Measurements from ENCODE around the gene MMP25.

Gene MMP25

DNA sequence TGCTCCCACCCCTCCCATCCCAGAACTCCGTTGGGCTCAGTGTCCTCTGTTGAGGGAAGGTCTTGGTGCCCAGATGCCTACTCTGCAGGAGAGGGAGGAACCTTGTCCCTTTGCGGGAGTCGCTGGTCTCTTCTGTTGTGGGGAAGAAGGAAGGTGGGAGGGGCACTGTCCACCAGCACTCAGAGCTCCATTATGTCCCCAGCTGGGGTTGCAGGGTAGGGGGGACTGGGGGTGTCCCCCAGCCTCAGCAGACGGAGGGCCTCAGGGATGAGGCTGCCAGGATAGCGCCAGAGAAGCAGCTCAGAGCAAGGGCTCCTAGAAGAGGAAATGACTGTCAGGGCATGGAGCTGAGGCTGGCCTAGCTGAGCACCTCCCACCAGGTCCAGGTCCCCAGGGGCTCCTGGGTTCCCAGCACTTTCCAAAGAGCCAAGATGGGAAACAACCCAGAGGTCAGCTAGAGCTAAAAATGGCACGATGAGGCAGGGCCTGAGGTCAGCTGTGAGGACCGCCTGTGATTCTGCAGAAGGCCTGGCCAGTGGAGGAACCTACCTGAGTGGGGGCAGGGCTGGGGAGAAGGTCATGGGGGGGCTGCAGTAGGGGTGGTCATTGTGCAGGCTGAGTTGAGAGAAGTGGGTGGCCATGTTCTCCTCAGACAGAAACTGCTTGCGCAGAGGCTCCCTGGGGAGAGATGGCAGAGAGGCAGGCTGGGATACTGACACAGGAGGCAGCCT, 23.5 kb upstream of the MMP25 start:
- ATAC-seq (no peak), DNase-seq (peak; percentile 40)
- H3K4me3 Mint-ChIP-seq: peak overlapping the region; percentile 85
- peaks cover 56% of the 10 kb centered on the region for H3K4me1 Mint-ChIP-seq
- H3K9me3 Mint-ChIP-seq: no peaks in the 10 kb centered on the region
- H3K27me3 Mint-ChIP-seq: peaks cover 10% of the 10 kb centered on the region
- H3K27ac Mint-ChIP-seq: peak overlapping the region; percentile 97
- H3K36me3 Mint-ChIP-seq (ENCODE audit: low read depth): peaks cover 8% of the 10 kb centered on the region

DNA sequence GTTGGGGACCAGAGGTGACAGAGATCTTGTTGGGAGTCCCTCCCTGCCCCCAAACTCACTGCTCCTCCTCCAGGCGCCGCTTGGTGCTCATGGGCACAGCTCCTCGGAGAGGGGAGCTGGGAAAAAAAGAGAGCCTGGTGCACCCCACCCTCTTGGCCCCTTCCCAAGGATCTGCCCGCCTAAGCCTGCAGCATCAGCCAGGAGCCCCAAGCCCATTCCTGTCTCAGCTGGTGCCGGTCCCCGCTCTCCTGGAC, 23.0 kb upstream of the MMP25 start:
- H3K4me1 Mint-ChIP-seq: peaks cover 55% of the 10 kb centered on the region
- DNase-seq: no peak
- peaks cover 8% of the 10 kb centered on the region for H3K36me3 Mint-ChIP-seq (ENCODE audit: low read depth)

DNA sequence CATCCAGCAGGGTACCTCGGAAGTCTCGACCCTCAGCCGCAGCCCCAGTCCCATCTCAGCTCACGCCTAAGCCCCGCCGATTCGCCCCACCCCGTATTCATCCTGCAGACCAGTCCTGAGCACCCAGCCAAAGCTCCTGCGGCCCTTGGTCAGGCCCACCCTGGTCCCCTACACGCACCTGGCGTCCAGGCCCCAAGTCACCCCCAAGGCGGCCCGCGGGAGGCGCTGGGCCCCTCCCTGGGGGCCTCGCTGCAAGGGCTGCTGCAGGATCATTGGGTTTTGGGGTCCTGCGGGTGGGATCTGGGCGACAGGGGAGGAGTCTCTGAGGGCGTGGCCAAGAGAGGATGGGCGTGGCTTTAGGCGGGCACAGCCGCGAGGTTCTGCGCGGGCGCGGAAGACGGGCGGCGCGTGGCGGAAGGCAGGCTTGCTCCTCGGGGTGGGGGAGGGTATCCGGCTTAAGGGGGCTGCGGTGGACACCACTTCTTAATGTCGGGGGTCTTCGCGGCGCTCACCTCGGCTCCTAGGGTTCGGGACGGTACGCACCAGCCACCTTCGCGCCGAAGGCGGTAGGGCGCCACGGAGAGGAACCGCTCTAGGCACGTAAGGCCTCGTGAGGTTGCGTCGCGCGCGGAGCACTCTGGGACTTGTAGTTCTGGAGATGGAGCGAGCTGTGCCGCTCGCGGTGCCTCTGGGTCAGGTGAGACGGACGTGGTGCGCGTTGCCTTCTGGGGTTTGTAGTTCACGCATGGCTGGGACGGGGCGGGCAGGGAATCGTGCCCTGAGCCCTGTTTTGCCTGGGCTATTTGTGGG, 22.5 kb upstream of the MMP25 start, which contains the start of the genes HCFC1R1 and THOC6:
HCFC1R1 (minus strand) TSS at position 274 of the 810 bp plus-strand sequence; CDS start at position 273, 1 bp downstream.
THOC6 (plus strand) TSS at position 367 of the 810 bp plus-strand sequence; CDS start at position 659, 292 bp downstream.
- peak within 1 kb of the TSS; percentile 97 for H3K27ac Mint-ChIP-seq
- peaks cover 53% of the 10 kb centered on the region for H3K4me1 Mint-ChIP-seq
- peak within 1 kb of the TSS; percentile 85 for H3K4me3 Mint-ChIP-seq

More for the DNA sequence above, 23.0 kb upstream of the MMP25 start:
- Mint-ChIP-seq H3K4me3 (peak overlapping the region; percentile 85), H3K9me3 (no peaks in the 10 kb centered on the region), H3K27ac (peak overlapping the region; percentile 97), H3K27me3 (peaks cover 8% of the 10 kb centered on the region)
- ATAC-seq: no peak

DNA sequence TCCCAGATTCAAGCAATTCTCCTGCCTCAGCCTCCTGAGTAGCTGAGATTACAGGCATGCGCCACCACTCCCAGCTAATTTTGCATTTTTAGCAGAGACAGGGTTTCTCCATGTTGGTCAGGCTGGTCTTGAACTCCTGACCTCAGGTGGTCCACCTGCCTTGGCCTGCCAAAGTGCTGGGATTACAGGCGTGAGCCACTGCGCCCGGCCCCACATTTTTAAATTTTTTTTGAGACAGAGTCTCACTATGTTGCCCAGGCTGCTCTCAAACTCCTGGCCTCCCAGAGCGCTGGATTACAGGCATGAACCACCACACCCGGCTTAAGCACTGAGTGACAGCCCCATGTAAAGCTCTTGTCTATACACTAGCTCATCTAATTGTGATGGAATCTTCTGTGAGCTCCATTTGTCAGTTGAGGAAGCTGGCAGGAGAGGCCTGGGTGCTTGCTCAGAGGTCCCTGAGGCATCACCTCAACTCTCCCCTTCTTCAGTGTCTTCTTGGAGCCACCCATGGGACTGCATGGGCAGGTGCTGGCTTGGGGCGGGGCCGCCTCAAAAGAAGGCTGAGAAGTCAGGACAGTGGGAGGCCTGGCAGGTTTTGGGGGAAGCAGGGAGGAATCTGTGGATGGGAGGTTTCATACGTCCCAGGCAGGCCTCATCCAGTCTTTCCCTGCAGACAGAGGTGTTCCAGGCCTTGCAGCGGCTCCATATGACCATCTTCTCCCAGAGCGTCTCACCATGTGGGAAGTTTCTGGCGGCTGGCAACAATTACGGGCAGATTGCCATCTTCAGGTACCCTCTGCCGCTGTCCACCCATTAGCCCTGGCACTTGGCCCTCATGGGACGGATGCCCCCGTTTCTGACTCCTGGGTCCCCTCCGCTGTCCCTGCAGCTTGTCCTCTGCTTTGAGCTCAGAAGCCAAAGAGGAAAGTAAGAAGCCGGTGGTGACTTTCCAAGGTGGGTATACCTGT, 21.0 kb upstream of the MMP25 start:
- Mint-ChIP-seq H3K9me3 (no peaks in the 10 kb centered on the region), H3K36me3 (ENCODE audit: low read depth) (peaks cover 8% of the 10 kb centered on the region), H3K4me3 (peak overlapping the region; percentile 85), H3K27ac (no peak overlapping the region), H3K27me3 (peaks cover 16% of the 10 kb centered on the region), H3K4me1 (peaks cover 56% of the 10 kb centered on the region)
- DNase-seq: no peak
- ATAC-seq: no peak

More for the DNA sequence above, 22.5 kb upstream of the MMP25 start, which contains the start of the genes HCFC1R1 and THOC6:
- Mint-ChIP-seq H3K9me3 (no peaks in the 10 kb centered on the region), H3K27me3 (peaks cover 6% of the 10 kb centered on the region), H3K36me3 (ENCODE audit: low read depth) (peaks cover 8% of the 10 kb centered on the region)
- peak; percentile 75 for ATAC-seq
- peak; percentile 95 for DNase-seq

DNA sequence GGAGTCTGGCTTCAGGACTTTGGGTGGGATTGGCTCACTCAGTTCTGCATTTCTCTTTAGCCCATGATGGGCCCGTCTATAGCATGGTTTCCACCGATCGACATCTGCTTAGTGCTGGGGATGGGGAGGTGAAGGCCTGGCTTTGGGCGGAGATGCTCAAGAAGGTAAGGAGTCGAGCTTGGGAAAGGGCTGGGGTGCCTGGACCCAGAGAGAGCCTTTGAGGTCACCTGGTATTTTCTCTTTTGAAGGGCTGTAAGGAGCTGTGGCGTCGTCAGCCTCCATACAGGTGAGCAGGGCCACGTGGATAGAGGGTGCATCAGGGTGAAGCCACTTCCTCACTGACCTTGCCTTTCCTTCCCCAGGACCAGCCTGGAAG, 20.4 kb upstream of the MMP25 start:
- ATAC-seq: no peak
- DNase-seq: no peak
- Mint-ChIP-seq H3K27me3 (peaks cover 19% of the 10 kb centered on the region), H3K36me3 (ENCODE audit: low read depth) (peaks cover 8% of the 10 kb centered on the region), H3K4me3 (no peak overlapping the region), H3K27ac (no peak overlapping the region), H3K9me3 (no peaks in the 10 kb centered on the region), H3K4me1 (peaks cover 52% of the 10 kb centered on the region)

DNA sequence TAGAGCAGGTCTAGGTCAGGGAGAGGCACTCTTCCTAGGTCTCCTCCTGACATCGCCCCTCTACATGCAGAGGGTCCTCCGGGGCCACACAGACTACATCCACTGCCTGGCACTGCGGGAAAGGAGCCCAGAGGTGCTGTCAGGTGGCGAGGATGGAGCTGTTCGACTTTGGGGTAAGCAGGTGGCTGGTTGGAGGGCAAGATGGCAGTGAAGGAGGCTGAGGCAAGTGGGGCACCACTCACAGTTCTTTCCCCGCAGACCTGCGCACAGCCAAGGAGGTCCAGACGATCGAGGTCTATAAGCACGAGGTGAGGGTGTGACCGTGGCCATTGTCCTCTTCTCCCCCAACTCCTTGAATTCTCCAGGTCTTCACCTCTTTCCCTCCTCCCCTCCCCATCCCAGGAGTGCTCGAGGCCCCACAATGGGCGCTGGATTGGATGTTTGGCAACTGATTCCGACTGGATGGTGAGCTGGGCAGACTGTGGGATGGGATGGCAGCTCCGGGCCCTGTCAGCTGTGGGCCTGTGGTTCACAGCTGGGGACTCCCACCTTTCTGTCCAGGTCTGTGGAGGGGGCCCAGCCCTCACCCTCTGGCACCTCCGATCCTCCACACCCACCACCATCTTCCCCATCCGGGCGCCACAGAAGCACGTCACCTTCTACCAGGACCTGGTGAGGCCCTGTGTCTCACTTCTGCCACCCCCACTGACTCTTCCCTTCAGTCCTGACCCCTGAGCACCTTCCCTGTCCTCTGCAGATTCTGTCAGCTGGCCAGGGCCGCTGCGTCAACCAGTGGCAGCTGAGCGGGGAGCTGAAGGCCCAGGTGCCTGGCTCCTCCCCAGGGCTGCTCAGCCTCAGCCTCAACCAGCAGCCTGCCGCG, 19.5 kb upstream of the MMP25 start:
- Mint-ChIP-seq H3K27me3 (peaks cover 23% of the 10 kb centered on the region), H3K4me1 (peaks cover 44% of the 10 kb centered on the region), H3K27ac (no peak overlapping the region), H3K9me3 (no peaks in the 10 kb centered on the region), H3K4me3 (peak overlapping the region; percentile 20), H3K36me3 (ENCODE audit: low read depth) (peaks cover 8% of the 10 kb centered on the region)
- no peak for ATAC-seq
- no peak for DNase-seq

DNA sequence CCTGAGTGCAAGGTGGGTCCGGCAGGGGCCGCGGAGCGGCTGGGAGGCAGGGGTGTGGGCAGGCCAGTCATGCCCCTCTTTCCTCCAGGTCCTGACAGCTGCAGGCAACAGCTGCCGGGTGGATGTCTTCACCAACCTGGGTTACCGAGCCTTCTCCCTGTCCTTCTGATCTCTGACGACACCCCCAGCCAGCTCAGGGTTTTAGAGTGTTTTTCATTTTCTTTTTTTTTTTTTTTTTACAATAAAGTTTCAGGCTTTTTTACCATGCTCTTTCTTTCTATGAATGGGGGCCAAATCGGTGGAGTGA, 18.9 kb upstream of the MMP25 start:
- DNase-seq: no peak
- no peak overlapping the region for H3K4me3 Mint-ChIP-seq
- no peak for ATAC-seq
- peaks cover 29% of the 10 kb centered on the region for H3K27me3 Mint-ChIP-seq
- no peak overlapping the region for H3K27ac Mint-ChIP-seq
- H3K9me3 Mint-ChIP-seq: no peaks in the 10 kb centered on the region
- peaks cover 8% of the 10 kb centered on the region for H3K36me3 Mint-ChIP-seq (ENCODE audit: low read depth)
- H3K4me1 Mint-ChIP-seq: peaks cover 39% of the 10 kb centered on the region

DNA sequence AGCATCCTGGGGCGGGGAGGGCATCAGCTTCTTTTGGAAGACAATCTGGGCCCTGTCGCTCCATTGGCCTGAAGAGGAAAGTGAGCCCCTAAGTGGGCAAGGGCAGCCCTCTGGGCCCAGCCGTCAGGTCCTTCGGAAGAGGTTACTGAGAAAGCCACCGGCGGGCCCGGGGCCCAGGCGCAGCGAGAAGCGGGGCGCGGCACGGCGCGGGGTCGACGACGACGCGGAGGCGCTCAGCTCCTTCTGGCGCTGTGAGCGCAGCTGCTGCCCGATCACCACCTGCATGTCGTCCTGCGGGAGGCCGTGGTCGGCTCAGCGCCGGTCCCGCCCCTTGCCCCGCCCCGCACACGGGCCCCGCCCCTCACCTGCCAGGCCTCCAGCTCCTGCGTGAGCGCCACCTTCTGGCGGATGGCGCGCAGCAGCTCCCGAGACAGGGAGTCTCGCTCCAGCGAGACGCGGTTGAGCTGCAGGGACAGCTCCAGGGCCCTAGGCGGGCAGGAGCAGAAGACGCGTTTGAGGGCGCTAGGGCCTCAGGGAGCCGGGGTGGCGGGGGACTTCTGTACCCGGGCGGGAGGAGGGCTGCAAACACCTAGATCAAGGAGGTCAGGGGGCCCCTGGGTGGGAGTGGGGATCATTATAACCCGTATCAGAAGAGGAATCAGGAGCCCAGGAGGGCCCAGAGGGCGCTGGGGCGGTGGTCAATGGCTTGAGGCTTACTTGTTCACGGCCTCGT, 18.2 kb upstream of the MMP25 start:
- Mint-ChIP-seq H3K4me1 (peaks cover 35% of the 10 kb centered on the region), H3K4me3 (no peak overlapping the region), H3K9me3 (no peaks in the 10 kb centered on the region), H3K36me3 (ENCODE audit: low read depth) (peaks cover 8% of the 10 kb centered on the region), H3K27ac (no peak overlapping the region), H3K27me3 (peaks cover 36% of the 10 kb centered on the region)
- ATAC-seq (peak; percentile 45), DNase-seq (peak; percentile 92)

DNA sequence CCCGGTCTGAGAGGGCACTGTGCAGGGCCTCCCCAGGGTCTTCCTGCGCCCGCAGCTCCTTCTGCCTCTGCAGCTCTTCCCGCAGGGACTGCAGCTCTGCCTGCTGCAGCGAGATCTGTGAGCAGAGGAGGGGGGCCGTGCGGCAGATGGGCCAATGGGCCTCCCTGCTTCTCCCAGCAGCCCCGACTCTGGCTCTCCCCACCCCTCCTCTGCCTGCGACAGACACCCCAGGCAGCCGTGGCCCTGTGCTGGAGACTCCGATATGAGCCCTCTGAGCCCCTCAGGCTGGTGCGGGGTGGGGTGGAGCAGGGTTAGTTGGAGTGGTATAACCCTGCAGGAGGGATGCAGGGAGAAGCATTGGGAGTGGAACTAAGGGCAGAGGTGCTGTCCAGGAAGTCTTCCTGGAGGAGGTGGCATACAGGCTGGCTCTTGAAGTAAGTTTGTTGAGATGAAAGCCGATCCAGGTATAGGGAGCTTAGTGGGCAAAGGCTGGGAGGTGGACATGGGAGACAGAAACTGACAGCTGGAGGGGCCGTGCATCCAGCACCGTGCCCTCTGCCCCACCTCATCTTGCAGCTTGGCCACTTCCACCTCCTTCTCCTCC, 17.5 kb upstream of the MMP25 start:
- ATAC-seq (no peak), DNase-seq (no peak)
- H3K27ac Mint-ChIP-seq: no peak overlapping the region
- H3K9me3 Mint-ChIP-seq: no peaks in the 10 kb centered on the region
- H3K4me3 Mint-ChIP-seq: no peak overlapping the region
- peaks cover 30% of the 10 kb centered on the region for H3K4me1 Mint-ChIP-seq
- peaks cover 8% of the 10 kb centered on the region for H3K36me3 Mint-ChIP-seq (ENCODE audit: low read depth)
- H3K27me3 Mint-ChIP-seq: peaks cover 43% of the 10 kb centered on the region

DNA sequence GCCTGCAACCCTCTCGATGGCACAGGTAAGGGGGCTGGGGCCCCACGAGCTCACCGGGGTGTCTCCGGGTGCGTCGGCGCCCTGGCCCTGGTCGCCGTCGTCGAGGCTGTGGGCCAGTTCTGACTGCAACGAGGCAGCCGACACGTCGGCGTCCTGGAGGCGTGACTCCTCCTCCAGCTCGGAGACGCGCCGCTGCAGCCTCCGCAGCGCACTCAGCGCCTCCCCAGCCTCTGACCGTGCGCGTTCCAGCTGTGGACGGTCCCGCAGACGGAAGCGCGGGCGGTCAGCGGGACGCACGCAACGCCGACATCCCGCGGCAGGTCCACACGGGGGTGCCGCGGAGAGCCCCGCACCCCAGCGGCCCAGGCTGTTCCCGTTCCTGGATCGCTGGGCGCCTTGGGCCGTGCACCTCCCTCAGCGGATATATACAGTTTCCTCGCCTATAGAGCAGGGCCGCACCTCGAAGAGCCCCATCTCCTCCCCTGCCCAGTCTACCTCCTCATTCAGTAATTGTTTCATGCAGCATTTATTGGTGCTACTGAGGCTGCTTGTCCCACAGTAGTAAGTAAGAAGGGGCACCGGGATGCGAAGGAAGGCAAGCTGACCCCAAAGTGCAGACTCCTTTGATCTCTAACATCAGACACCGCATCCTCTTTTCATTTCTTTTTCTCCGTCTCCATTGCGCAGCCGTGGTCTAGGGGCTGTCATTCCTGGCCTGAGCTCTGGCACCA, 16.7 kb upstream of the MMP25 start:
- Mint-ChIP-seq H3K27ac (no peak overlapping the region), H3K4me1 (peaks cover 24% of the 10 kb centered on the region), H3K36me3 (ENCODE audit: low read depth) (peaks cover 8% of the 10 kb centered on the region), H3K9me3 (no peaks in the 10 kb centered on the region), H3K4me3 (peak overlapping the region; percentile 22), H3K27me3 (peaks cover 51% of the 10 kb centered on the region)
- DNase-seq: peak; percentile 65
- peak; percentile 26 for ATAC-seq

DNA sequence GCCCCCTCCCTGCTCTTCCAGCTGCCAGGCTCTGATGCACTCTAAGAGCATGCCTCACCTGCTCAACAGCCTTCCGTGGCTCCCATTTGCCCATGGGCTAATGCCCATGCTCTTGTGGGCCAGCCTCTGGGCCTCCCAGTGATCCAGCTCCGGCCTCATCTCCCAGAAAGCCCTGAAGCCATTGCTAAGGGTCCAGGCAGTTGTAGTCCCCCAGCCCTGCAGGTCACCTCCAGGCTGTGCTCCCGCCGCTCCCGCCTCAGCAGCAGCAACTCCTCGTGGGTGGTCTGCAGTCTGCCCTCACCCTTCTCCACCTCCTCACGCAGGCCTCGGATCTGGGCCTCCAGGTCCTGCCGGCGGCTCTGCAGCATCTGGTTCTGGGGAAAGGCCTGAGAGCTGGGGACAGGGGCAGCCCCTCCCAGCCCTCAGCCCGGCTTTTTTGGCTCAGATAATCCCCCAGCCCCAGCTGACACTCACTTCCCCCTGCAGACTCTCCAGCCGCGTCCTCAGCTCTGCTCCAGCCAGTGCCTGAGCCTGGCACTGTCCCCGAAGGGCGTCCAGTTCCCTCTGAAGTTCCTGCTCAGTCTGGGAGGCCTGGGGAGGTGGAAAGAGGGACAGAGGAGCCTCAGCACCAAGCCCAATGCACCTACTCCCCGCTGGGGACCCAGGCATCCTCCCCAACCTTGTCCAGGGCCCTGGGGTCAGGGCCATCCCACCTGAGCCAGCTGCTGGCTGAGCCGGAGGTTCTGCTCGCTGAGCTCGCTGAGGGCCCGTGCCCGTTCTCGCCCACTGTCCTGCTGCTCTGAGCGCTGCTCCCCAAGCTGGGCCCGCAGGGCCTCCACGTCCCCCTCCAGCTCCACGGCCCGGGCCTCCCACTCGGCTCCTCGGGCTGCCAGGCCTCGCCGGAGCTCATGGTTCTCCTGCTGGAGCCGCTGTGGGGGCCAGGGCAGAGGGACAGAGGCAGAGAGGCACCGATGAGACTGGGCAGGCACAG, 15.8 kb upstream of the MMP25 start:
- Mint-ChIP-seq H3K27ac (no peak overlapping the region), H3K9me3 (no peaks in the 10 kb centered on the region), H3K27me3 (peaks cover 57% of the 10 kb centered on the region), H3K36me3 (ENCODE audit: low read depth) (peaks cover 8% of the 10 kb centered on the region), H3K4me1 (peaks cover 22% of the 10 kb centered on the region), H3K4me3 (peak overlapping the region; percentile 22)
- no peak for ATAC-seq
- DNase-seq: no peak
